Measurements from ENCODE around the gene HLF.
A peak's percentile ranks its signal among the peaks of the same experiment; 100 is the strongest.

HLF gene

GRCh38 chr17:55363033-55363432 lies 98.3 kb downstream of the HLF start:
- no peak for DNase-seq

GRCh38 chr17:55366020-55366481 lies 101.3 kb downstream of the HLF start:
- DNase-seq: no peak

- DNase-seq: peak in 1 of 5 experiments; percentile 52
Measured at GRCh38 chr17:55368706-55369105, 103.9 kb downstream of the HLF start.

Data from T-helper 2 cell (primary cell).